Kasumi-1 (cell line): ENCODE measurements around the gene CPN2.

Experiments
- DNase-seq, 2 experiments: peaks; one replicate each; lab custom pipeline; 2025; lab: John Stamatoyannopoulos, UW

CPN2 gene

DNA sequence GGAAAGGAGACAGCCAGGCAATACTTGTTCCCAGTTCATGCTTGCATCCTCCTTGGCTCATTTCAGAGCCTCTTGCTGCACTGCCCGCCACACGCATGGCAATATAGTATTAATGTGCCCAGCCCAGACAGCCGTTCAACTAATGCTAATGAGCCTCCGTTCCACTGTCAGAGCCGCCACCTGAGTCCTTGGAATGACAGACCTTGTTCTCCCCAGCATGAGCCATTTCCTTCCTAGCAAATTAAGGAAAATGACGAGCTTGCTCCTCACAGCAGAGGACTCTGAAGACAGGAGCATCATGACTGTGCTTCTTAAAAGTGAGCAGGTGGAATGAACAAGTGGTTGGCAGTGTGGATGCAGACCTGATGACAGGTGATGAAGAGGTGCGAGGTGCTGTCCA lies 29.2 kb upstream of the CPN2 start:
- DNase-seq, result no peak

DNA sequence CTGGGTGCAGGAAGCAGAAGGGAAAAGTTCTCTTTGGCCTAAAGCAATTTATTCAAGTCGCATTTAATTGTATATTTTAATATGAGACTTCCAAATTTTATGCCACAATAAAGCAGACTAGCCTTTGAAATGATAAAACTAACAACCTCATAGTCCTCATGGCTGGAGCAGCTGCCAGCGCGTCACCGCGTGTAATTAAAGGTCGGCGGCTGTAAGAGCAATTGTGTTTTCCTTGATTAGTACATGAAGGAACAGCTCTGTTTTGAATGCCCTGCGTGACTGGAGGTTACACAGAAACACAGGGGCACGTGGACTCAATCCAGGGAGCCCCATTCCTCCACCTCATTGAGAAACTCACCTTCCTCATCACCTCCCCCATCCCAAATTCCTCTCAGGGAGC lies 28.5 kb upstream of the CPN2 start:
- DNase-seq, result no peak

DNA sequence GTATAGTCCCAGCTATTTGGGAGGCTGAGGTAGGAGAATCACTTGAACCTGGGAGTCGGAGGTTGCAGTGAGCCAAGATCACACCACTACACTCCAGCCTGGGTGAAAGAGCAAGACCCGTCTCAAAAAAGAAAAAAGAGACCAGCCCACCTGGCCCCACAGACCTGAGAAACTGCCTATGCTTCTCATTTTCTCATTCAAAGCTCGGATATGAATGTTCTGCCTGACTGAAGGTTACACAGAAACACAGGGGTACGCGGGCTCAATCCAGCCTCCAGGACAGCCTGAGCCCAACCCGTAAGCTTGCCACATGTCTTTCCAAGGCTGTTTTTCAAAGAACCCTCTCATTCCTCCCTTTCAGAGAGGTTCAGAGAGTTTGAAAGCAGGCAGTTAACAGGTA lies 28.1 kb upstream of the CPN2 start:
- no peak for DNase-seq

DNA sequence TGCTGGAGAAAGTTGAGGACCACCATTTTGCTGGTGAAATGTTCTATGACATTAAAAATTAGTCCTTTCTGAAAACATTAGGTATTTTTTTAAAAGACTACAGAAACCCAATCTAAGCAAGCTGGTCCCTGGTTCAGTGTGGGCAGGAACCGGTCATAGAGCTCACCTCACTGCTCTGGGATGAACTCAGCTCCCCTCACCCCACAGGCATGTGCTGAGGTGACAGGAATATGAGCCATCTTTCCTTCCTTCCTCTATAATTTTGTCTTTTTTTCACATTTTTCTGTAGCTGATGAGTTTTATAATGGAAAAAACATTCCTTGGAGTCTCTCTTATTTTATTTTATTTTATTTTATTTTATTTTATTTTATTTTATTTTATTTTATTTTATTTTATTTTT lies 26.6 kb upstream of the CPN2 start:
- DNase-seq, result no peak

DNA sequence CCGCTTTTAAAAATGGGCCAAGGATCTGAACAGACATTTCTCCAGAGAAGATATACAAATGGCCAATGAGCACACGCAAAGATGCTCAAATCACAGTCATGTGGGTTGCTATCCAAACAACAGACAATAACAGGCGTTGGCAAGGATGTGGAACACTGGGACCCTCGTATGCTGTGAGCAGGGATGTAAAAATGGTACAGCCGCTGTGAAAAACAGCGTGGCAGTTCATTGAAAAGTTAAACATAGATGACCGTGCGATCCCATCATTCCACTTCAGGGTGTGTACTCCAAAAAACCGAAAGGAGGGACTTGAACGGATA lies 25.1 kb upstream of the CPN2 start:
- no peak for DNase-seq

DNA sequence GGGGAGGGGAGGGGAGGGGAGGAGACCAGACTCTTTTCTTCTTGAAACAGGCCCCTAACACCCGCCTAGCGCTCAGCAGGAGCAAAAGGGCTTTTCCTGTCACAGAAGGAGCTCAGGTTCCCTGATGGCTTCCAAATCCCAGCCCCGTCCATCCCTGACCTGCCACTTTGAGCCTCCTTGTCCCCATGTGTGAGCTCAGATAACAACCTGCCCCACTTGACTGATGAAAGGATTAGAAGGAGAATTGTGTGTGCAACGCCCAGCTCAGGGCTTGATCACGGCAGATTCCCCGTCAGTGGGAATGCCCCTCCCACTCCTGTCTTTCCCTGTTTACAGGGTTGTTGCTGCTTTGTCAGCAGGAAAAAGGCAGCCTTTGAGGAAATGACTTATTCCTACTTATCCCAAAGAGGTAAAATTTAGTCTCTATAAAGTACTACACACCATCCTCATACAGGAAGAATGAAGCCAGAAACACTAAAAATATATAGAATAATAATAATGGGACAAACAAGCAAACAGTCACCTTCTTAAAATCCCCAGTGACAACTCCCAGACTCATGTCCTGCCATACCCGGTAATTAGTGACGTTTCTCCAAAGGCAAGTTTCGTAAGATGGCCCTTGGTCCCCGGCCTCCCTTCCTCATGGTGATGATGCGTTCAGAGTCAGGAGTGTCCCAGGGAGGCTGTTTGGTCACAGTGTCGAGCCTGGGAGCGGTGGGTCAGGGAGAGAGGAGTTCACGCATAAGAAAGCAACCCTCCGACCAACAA lies 24.5 kb upstream of the CPN2 start:
- no peak for DNase-seq

DNA sequence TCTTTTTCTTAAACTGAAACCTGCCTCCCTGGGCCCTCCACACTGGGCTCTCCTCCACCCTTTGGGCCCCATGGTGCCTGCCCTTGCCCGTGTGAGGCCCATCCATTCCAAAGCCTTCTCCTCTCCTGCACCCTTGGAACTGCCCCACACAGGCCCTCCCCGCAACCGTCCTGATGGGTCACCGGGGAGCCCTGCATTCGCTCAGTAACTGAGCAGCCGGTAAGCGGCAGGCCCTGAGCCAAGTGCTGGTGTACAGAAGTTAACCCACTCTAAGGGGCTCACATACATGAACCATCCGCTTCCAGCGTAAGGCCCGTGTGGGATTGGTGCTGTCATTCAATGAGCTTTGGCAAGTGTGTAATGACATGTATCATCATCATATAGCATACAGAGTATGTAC lies 23.8 kb upstream of the CPN2 start:
- DNase-seq, result no peak

DNA sequence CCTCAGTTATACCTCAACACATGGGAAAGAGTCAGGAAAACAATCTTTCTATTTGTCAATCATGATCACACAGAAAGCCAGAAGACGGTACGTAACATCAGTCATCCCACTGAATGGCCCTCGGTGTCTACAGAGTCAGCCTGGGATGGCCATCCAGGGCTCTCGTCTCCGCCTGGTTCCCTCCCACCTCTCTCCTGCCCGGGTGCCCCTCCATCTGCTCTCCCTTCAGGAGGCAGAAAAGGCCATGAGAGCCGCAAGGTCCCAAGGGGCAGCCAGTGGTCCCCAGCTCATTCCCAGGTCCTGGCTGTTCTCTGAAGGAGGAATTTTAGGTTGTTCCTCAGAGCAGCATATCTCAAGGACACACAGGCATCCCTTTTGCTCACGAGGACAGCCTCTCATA lies 22.8 kb upstream of the CPN2 start:
- no peak for DNase-seq

DNA sequence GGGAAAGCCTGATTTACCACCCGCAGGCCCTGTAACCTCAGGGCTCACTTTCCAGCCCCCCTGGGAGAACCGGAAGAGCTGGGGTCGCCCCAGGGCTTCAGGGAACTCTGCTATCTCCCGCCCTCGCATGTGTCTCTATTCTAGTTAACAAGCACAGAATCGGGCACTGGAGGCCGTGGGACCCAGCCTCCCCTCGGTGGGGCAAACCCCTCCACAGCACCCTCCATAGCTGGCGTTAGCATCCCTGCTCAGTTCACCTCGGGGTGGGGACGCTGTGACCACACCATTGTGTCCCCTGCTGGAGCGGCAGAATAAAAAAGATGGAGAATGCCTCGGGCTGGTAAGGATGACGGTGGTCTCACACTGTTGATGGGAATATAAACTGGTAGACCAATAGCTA lies 21.9 kb upstream of the CPN2 start:
- DNase-seq, result no peak

DNA sequence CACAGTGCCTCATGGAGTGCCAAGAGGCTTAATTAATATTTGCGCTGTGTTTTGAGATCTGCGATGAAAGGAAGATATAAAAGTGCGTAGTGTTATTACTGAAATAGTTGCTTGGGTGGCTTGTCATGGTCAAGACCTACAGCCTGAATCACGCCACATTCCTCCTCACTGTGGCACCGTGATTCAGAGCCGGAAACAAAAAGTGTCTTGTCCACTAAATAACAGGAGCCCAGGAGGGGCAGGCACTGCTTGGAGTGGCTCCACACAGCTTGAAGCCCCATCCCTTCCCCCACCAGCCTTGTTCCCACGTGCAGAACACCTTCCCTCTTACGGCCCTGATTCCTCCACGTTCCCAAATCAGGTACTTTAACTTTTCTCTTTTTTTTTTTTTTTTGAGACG lies 19.6 kb upstream of the CPN2 start:
- DNase-seq, result no peak

DNA sequence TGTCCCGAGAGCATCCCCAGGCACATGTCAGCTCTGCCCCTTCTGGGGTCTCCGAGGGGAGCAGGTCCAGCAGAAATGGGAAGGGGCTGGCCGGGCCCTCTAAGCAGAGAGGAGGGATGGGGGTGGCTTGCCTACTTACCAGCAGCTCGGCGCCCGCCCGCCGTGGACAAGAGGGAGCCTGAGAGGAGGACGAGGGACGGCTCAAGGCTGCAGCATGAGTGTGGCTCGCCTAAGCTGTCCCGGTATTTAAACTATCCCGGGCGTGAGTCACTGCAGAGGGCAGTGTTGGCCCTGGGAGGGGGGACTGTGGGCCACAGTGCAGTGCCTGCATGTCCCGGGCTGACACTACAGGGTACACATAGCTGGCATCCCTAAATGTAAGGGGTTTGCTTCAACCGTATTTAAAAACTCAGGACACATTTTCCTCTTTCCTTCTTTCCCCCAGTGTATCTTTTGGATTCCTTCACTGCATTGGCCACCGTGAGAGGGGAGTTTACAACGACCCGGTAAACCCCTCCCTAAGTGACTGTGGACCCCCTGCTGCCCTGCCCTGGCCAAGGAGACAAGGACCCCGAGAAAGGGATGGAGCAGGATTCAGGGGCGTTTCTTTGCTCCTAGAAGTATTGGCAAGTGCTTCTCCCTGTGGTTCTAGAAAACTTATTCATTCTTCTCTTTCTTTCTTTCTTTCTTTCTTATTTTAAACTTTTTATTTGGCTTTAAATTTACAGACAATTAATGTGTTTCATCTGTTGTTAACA lies 18.6 kb upstream of the CPN2 start, which contains the start of gene LRRC15:
LRRC15 (minus strand) TSS at position 222 of the 758 bp plus-strand sequence. CDS start 8,700 bp downstream, outside the sequence.
- no peak for DNase-seq

DNA sequence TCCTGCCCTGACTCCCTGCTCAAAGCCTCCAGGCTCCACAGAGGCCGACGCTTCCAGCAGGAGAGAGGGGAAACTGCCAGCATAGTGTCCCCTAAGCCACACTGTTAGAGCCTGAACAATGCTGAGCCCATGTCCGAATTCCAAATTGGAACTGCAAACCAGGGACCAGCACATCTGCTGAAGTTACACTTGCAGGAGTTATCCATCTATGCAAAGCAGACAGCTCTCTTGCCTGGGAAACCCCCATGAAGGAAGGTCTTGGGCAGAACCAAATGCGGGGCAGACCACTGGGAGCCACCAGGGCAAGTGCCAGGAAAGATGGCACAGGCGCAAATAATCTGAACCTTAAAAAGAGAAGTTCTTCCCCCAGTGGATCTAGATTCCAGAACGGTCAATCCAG lies 17.8 kb upstream of the CPN2 start:
- no peak for DNase-seq

DNA sequence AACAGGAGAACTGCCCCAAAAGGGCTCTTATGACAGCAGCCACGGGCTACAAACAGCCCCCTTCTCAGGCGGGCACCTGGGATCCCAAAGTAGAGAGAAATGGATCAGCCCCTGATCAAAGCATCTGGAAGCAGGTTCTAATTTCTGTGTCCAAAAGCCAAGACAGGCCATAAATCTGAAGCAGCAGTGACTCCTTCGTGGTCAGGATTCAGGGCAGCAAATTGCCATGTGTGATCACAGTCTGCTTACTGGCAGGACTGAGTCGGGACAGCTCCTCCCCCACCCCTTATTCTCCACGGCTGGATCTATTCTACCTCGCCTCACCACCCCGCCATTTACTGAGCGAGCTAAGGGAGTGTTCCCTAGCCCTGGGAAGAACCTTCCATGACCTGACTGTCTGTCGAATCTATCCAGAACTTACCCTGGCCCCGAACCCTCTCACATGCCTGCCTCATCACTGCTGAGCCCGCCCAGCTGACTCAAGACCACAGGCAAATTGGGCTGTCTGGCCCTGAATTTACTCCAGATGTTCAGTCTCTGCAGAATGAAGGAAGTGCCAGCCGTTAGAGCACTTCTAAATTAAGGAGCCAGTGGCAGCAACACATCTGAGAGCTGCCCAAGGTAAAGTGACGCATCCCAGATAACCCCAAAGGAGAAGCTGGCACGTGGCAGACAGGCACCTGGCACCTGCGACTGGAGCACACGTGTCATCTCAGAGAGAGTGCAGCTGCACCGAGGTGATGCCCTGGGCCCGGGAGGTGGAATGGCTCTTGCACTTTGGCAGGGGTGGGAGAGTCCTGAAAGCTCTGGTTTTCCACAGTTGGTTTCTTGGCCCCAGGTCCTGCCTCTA lies 17.1 kb upstream of the CPN2 start:
- DNase-seq, result no peak

DNA sequence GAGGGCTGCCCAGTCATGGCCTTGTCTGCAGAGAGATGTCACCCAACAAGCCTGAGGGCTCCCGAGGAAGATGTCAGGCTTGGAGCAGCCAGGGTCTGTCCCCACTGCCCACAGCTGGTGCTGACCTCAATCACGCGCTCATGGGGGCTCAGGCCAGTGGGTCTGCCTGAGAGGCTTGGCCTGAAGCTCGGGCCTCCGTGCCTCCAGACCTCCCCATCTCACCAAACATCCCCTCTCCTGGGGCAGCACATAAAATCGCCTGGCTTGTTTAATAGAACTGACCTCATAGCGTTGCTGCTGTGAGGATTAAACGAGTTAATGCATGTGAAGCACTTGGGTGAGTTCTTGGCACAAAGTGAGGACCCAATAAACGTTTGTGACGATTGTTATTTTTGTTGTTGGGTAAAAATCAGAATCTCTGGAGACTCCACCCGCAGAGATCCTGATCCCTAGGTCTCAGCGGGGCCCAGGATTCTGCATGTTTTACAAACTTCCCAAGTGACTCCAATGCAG lies 14.9 kb upstream of the CPN2 start:
- DNase-seq, result no peak

DNA sequence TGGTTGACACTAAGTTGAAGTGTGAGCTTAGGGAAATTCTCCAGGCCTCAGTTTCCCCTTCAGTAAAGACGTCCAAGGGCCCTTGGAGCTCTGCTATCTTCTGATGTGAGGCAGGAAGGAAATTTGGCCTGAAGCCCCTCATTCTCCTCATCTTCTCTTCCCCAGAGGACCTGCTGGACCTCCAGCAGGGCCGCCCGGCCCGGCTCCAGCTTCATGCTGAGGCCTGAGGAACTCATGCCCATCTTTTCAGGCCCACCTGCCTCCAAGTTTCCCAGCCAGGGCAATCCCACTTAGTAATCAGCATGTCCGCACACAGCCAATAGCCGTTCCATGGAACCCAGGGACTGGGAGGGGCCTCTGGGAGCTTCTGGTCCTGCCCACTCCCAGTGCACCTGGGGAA lies 14.4 kb upstream of the CPN2 start:
- no peak for DNase-seq

DNA sequence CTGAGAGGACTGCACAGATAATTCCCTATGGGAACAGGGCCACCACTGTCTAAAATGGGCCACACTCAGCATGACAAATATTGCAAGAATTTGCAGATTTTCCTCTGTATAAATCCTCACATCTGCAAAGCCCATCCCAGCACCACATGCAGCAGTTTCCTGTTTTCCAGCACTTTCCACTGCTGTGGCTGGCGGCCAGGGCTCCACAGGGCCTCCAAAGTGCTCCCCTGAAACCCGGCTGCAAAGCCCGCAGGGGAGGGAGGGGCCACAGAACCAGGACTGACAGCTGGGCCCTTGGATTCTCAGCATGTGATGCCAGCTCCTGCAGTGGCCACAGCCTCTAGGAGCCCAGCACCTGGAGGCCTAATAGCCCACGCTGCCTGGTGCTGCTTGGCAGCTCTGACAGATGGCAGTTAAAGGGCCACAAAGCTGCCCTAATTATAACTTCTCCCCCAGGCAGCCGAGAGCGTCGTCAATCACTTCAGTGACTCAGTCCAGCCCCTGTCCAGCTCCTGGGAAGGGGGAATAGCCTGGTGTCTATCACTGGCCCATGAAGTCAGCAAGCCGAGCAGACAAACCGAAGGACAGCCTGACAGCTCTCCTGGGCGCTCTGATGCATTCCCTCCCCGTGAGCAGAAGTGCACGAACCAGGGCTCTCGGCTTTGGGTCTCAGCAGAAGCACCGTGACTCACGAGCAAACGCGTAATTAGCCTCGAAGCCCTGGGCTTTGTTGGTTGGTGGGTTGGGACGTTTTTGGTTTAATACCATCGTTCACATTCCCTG lies 13.7 kb upstream of the CPN2 start:
- DNase-seq, result no peak

DNA sequence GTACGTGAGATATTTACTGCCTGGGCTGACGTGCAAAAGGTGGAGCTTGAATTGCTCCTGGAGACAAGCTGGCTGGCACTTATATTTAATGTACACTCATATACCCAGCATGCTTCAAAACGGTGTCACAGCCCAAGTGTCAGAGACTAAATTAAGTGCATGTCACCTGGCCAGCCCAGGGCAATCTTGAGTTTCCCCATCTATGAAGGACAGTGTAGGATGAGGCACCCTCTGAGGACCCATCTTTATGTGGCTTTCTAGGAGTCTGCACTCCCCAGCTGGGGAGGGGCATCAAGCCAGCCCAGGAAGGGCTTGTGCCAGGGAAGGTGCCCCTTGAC lies 13.2 kb upstream of the CPN2 start:
- no peak for DNase-seq

DNA sequence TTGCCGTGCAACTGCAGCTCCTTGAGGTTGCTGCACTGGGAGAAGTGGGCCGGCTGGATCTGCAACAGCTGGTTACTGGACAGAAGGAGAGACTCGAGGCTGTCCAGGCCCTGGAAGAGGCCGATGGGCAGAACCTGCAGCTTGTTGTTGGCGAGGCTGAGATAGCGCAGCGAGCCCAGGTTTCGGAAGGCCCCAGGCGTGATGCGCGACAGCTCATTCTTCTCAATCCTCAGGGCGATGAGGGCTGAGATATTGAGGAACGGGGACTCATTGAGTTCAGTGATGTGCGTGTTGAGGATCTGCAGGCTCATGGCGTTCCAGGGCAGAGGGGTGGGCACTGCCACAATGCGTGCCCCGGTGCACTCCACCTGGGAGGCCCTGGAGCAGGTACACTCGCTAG lies 9.4 kb upstream of the CPN2 start:
- DNase-seq, result no peak

DNA sequence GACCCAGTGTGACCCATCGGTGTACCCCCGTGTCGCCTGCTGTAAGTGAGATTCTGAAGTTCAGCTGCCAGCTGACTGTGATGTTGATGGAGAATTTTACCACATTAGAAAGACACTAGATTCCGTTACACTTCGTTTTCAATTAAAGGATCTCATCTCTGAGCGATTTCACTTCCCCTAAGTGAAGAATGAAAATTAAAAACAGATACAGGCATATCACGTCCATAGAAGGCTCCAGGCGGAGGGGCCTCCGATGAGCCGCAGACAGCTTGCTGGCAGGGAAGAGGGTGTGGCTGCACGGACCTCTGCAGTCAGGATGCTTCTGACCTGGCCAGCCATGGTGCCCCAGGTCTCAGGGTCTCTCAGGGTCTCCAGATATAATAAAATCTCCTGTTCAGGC lies 6.6 kb upstream of the CPN2 start:
- no peak for DNase-seq

DNA sequence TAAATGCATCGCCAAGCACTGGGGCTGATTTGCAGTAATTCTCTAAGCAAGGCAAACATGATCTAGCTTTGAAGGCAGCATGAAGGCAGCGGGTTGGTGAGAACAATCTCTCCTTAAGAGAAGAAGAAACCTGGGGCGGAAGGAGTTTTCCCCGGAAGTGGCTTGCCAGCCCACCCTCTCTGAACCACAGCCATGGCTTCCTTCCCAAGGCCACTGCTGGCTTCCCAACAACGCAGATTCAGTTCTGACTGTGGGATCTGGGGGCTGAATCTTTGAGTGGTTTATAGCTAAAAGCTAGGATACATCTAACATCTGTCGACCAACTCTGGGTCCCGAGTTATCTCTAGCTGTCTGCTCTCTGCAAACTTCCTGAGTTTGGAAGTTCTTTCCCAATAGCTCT lies 4.3 kb upstream of the CPN2 start:
- no peak for DNase-seq

DNA sequence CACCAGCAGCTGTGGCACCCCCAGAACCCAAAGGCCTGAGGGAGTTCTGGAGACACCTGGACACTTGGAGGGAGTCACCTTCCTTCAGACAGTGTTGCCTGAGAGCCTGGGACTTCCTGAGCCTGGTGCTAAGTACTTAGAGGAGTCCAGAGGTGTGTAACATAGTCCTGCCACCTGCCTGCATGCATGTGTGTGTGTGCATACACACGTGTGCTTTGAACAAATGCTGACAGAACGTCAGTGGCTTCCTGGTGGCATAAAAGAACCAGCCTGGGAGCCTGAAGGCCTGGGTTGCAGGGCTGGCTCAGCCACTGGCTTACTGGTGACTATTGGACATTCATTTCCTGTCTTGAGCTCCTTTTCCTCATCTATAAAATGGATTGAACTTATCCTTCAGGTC lies 3.2 kb upstream of the CPN2 start:
- no peak for DNase-seq

DNA sequence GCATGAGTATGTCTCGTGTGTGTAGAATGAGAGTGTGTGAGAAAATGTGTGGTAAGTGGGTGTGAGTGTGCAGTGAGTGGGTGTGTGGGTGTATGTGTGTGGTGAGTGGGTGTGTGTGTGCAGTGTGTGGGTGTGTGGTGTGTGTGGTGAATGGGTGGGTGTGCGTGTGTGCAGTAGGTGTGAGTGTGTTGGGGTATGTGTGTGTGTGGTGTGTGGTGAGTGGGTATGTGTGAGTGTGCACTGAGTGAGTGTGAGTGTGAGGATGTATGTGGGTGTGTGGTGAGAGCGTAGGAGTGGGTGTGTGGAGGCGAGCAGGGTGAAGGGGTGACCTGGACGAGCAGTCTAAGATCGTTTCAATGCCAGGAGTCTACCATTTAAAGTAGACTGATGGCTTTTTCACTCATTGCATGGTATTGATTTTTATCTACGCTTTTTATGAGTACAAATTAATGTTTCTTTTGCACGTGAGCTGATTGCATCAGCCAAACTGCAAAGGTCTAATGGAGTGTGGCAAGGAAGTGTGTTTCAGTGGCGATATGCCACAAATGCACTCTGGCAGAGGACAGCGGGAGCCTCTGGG lies 1.6 kb upstream of the CPN2 start:
- no peak for DNase-seq
